Measurements from ENCODE around the gene TFRC.
"Not testable (repeated sequence)": the region's sequence is repeated elsewhere in the genome, so short reads cannot be mapped to it uniquely, and the experiment has no call there.

TFRC gene

GRCh38 chr3:196007744-196008335, 74.0 kb downstream of the TFRC start:
- DNase-seq (ENCODE audit: low read depth in 4 of 4, low spot score in 1 of 4): no peak

GRCh38 chr3:196005338-196005737, 76.6 kb downstream of the TFRC start:
- not testable (repeated sequence) for DNase-seq (ENCODE audit: low read depth in 4 of 4, low spot score in 1 of 4)

- not testable (repeated sequence) for DNase-seq (ENCODE audit: low read depth in 4 of 4, low spot score in 1 of 4)
These were observed 77.4 kb downstream of the TFRC start for GRCh38 chr3:196004359-196005052.

- DNase-seq (ENCODE audit: low read depth in 4 of 4, low spot score in 1 of 4): no peak
These were observed 78.3 kb downstream of the TFRC start for GRCh38 chr3:196003611-196004010.

DNA sequence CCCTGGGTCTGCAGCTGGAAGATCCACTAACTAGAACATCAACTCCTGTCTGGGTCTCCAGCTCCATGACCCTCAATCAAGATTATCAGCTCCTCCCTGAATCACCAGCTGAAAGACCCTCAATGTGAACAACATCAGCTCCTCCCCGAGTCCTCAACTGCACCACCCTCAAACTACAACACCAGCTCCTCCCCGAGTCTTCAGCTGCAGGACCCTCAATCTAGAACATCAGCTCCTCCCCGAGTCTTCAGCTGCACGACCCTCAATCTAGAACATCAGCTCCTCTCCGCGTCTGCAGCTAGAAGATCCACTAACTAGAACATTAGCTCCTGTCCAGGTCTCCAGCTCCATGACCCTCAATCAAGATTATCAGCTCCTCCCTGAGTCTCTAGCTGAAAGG, 79.2 kb downstream of the TFRC start:
- DNase-seq (ENCODE audit: low read depth in 4 of 4, low spot score in 1 of 4): not testable (repeated sequence)

GRCh38 chr3:196001240-196001639, 80.7 kb downstream of the TFRC start:
- not testable (repeated sequence) for DNase-seq (ENCODE audit: low read depth in 4 of 4, low spot score in 1 of 4)

DNA sequence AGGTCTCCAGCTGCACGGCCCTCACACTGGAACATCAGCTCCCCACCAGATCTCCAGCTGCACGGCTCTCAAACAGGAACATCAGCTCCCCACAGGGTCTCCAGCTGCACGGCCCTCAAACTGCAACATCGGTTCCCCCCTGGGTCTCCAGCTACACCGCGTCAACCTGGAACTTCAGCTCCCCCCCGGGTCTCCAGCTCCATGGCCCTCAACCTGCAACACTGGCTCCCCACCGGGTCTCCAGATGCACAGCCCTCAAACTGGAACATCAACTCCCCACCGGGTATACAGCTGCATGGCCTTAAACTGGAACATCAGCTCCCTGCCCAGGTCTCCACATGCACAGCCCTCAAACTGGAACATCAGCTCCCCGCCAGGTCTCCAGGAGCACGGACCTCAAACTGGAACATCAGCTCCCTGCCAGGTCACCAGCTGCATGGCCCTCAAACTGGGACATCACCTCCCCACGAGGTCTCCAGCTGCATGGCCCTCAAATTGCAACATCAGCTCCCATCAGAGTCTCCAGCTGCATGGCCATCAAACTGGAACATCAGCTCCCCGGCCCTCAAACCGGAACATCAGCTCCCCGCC, 81.4 kb downstream of the TFRC start:
- not testable (repeated sequence) for DNase-seq (ENCODE audit: low read depth in 4 of 4, low spot score in 1 of 4)

DNA sequence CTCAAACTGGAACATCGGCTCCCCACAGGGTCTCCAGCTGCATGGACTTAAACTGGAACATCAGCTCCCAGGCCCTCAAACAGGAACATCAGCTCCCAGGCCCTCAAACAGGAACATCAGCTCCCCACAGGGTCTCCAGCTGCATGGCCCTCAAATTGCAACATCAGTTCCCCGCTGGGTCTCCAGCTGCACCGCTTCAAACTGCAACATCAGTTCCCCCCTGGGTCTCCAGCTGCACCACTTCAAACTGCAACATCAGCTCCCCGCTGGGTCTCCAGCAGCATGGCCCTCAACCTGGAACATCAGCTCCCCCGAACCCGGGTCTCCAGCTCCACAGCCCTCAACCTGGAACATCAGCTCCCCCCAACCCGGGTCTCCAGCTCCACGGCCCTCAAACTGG, 82.0 kb downstream of the TFRC start:
- DNase-seq (ENCODE audit: low read depth in 4 of 4, low spot score in 1 of 4): no peak

Measured in stimulated activated CD4-positive, alpha-beta T cell treated with anti-CD3 and anti-CD28 coated beads, Interleukin-1b, Interleukin-23, amount 100 ng/mL, for 24 hours (primary cell).